Measurements from ENCODE around the gene GLCE. TPM values are rescaled to one million over a fixed set of nuclear protein-coding genes. Genes with fewer than 3 reads are reported as not detected.
A peak's percentile ranks its signal among the peaks of the same experiment; 100 is the strongest.

GLCE gene
- total RNA-seq, 1 experiment from 2014 or later = 12.5 TPM

GRCh38 chr15:69194025-69194827 lies 33.8 kb downstream of the GLCE start:
- TF ChIP-seq OVOL2 (CRISPR knock-in tag; IDR thresholded peaks at IDR 0.05; ENCODE audit: borderline replicate concordance) (no peak), TEAD1 (CRISPR knock-in tag; IDR thresholded peaks at IDR 0.05) (no peak)
- TF ChIP-seq, protein P1, sequence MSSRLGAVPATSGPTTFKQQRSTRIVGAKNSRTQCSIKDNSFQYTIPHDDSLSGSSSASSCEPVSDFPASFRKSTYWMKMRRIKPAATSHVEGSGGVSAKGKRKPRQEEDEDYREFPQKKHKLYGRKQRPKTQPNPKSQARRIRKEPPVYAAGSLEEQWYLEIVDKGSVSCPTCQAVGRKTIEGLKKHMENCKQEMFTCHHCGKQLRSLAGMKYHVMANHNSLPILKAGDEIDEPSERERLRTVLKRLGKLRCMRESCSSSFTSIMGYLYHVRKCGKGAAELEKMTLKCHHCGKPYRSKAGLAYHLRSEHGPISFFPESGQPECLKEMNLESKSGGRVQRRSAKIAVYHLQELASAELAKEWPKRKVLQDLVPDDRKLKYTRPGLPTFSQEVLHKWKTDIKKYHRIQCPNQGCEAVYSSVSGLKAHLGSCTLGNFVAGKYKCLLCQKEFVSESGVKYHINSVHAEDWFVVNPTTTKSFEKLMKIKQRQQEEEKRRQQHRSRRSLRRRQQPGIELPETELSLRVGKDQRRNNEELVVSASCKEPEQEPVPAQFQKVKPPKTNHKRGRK (CRISPR knock-in tag; IDR thresholded peaks at IDR 0.05; ENCODE audit: borderline replicate concordance) = no peak
- TF ChIP-seq, protein P2, sequence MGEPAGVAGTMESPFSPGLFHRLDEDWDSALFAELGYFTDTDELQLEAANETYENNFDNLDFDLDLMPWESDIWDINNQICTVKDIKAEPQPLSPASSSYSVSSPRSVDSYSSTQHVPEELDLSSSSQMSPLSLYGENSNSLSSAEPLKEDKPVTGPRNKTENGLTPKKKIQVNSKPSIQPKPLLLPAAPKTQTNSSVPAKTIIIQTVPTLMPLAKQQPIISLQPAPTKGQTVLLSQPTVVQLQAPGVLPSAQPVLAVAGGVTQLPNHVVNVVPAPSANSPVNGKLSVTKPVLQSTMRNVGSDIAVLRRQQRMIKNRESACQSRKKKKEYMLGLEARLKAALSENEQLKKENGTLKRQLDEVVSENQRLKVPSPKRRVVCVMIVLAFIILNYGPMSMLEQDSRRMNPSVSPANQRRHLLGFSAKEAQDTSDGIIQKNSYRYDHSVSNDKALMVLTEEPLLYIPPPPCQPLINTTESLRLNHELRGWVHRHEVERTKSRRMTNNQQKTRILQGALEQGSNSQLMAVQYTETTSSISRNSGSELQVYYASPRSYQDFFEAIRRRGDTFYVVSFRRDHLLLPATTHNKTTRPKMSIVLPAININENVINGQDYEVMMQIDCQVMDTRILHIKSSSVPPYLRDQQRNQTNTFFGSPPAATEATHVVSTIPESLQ (CRISPR knock-in tag; IDR thresholded peaks at IDR 0.05) = no peak
- Mint-ChIP-seq H3K27ac (no peak overlapping the region), H3K36me3 (peaks cover 23% of the 10 kb centered on the region), H3K9me3 (peaks cover 20% of the 10 kb centered on the region), H3K27me3 (ENCODE audit: low read depth) (no peaks in the 10 kb centered on the region), H3K4me3 (no peak overlapping the region), H3K4me1 (peaks cover 36% of the 10 kb centered on the region)
- ATAC-seq = peak; percentile 28; the same call in 1 of the 2 replicates
- DNase-seq (ENCODE audit: low spot score) = no peak
- ChIA-PET POLR2A (no interaction called here), CTCF (no interaction called here)

- no peak overlapping the region for H3K4me3 Mint-ChIP-seq
- H3K27ac Mint-ChIP-seq = no peak overlapping the region
- POLR2A ChIA-PET = no interaction called here
- CTCF ChIA-PET = interaction anchor here (0.6 kb wide), 1 partner anchor 48 kb away, joined by 4 read pairs; no protein-coding TSS in a partner anchor
- DNase-seq (ENCODE audit: low spot score) (no peak), ATAC-seq (no peak)
- H3K9me3 Mint-ChIP-seq = peaks cover 14% of the 10 kb centered on the region
- peaks cover 18% of the 10 kb centered on the region for H3K36me3 Mint-ChIP-seq
- TF ChIP-seq TEAD1 (CRISPR knock-in tag; IDR thresholded peaks at IDR 0.05) (no peak), IRF2 (CRISPR knock-in tag; IDR thresholded peaks at IDR 0.05; ENCODE audit: borderline replicate concordance, low read depth) (no peak), AFF4 (CRISPR knock-in tag; IDR thresholded peaks at IDR 0.05; ENCODE audit: borderline replicate concordance) (no peak), MLX (CRISPR knock-in tag; IDR thresholded peaks at IDR 0.05) (no peak), ERG (CRISPR knock-in tag; IDR thresholded peaks at IDR 0.05) (no peak), MXD4 (CRISPR knock-in tag; IDR thresholded peaks at IDR 0.05; ENCODE audit: borderline replicate concordance) (no peak), TP53 (CRISPR knock-in tag; IDR thresholded peaks at IDR 0.05) (no peak), NR1H2 (CRISPR knock-in tag; IDR thresholded peaks at IDR 0.05) (no peak), ATF3 (CRISPR knock-in tag; conservative IDR thresholded peaks at IDR 0.05) (no peak), NFATC4 (CRISPR knock-in tag; IDR thresholded peaks at IDR 0.05) (no peak), RORB (CRISPR knock-in tag; IDR thresholded peaks at IDR 0.05) (no peak)
- TF ChIP-seq, protein P3, sequence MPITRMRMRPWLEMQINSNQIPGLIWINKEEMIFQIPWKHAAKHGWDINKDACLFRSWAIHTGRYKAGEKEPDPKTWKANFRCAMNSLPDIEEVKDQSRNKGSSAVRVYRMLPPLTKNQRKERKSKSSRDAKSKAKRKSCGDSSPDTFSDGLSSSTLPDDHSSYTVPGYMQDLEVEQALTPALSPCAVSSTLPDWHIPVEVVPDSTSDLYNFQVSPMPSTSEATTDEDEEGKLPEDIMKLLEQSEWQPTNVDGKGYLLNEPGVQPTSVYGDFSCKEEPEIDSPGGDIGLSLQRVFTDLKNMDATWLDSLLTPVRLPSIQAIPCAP (CRISPR knock-in tag; IDR thresholded peaks at IDR 0.05) = no peak
- TF ChIP-seq, protein P4, sequence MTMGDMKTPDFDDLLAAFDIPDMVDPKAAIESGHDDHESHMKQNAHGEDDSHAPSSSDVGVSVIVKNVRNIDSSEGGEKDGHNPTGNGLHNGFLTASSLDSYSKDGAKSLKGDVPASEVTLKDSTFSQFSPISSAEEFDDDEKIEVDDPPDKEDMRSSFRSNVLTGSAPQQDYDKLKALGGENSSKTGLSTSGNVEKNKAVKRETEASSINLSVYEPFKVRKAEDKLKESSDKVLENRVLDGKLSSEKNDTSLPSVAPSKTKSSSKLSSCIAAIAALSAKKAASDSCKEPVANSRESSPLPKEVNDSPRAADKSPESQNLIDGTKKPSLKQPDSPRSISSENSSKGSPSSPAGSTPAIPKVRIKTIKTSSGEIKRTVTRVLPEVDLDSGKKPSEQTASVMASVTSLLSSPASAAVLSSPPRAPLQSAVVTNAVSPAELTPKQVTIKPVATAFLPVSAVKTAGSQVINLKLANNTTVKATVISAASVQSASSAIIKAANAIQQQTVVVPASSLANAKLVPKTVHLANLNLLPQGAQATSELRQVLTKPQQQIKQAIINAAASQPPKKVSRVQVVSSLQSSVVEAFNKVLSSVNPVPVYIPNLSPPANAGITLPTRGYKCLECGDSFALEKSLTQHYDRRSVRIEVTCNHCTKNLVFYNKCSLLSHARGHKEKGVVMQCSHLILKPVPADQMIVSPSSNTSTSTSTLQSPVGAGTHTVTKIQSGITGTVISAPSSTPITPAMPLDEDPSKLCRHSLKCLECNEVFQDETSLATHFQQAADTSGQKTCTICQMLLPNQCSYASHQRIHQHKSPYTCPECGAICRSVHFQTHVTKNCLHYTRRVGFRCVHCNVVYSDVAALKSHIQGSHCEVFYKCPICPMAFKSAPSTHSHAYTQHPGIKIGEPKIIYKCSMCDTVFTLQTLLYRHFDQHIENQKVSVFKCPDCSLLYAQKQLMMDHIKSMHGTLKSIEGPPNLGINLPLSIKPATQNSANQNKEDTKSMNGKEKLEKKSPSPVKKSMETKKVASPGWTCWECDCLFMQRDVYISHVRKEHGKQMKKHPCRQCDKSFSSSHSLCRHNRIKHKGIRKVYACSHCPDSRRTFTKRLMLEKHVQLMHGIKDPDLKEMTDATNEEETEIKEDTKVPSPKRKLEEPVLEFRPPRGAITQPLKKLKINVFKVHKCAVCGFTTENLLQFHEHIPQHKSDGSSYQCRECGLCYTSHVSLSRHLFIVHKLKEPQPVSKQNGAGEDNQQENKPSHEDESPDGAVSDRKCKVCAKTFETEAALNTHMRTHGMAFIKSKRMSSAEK (CRISPR knock-in tag; IDR thresholded peaks at IDR 0.05; ENCODE audit: borderline replicate concordance) = no peak
- no peaks in the 10 kb centered on the region for H3K27me3 Mint-ChIP-seq (ENCODE audit: low read depth)
- H3K4me1 Mint-ChIP-seq = peaks cover 36% of the 10 kb centered on the region
Observed at GRCh38 chr15:69194854-69195253, 34.4 kb downstream of the GLCE start.

All from WTC11 (cell line).